Right lobe of liver (tissue), 4 donors: ENCODE results near the gene GPRC5B.

ENCODE experiments used
- CTCF ChIP-seq, 4 donors: fragments of 200-600 bp in 3 of 4; fragments of 450-650 bp in 1 of 4; IDR thresholded peaks; one replicate each; pipeline versions ENCODE4 v1.5.1 to v1.8.0; 2016 to 2022; ENCODE audit warnings: antibody characterized with exemption in 4 of 4, mild to moderate bottlenecking in 2 of 4
- POLR2A ChIP-seq: fragments of 450-650 bp; IDR thresholded peaks from one replicate; pipeline ENCODE4 v1.6.1; 2017; ENCODE audit warnings: antibody characterized with exemption, mild to moderate bottlenecking
- donor health status: DM: no; HTN: no; CAD: no.
- donor health status: DM: no; HTN: no; CAD: no.
- donor health status: DM: no; HTN: yes; CAD: no.

GRCh38 chr16:19875900-19876299, 8.7 kb downstream of the GPRC5B start:
- TF ChIP-seq CTCF (IDR thresholded peaks at IDR 0.05) (no peak), POLR2A (no peak)
